H9 (cell line): ENCODE data around the gene IDH2. TPM values are rescaled to one million over a fixed set of nuclear protein-coding genes. Genes with fewer than 3 reads are reported as not detected.

Experiments used
- DNase-seq: peaks from one replicate; pipeline ENCODE4 v3.0.0-alpha.2; 2017
- H2AFZ ChIP-seq: one replicate; pipeline ENCODE4 v1.6.1; 2013; ENCODE audit warnings: mild to moderate bottlenecking, low read length, control low read depth, moderate library complexity
- H2AK5ac ChIP-seq: 2 replicates; pipeline ENCODE4 v1.6.1; 2013; ENCODE audit warnings: low read length, control low read depth, mixed read lengths; ENCODE audit not compliant: insufficient read length
- H2BK120ac ChIP-seq: one replicate; pipeline ENCODE4 v1.6.1; 2013; ENCODE audit warnings: low read depth, mild to moderate bottlenecking, low read length, control low read depth, inconsistent platforms; ENCODE audit not compliant: poor library complexity, severe bottlenecking
- H2BK12ac ChIP-seq: 2 replicates; pipeline ENCODE4 v1.6.1; 2013; ENCODE audit warnings: low read length, control low read depth, mixed read lengths, low read depth; ENCODE audit not compliant: insufficient read length
- H2BK15ac ChIP-seq: 2 replicates; pipeline ENCODE4 v1.6.1; 2013; ENCODE audit warnings: low read depth, low read length, control low read depth
- H2BK20ac ChIP-seq: one replicate; pipeline ENCODE4 v1.6.1; 2013; ENCODE audit warnings: low read depth, mild to moderate bottlenecking, low read length, control low read depth, inconsistent platforms; ENCODE audit not compliant: poor library complexity, severe bottlenecking
- H2BK5ac ChIP-seq: 2 replicates; pipeline ENCODE4 v1.6.1; 2013; ENCODE audit warnings: low read length, control low read depth, mixed read lengths; ENCODE audit not compliant: insufficient read length
- H3K14ac ChIP-seq: 2 replicates; pipeline ENCODE4 v1.6.1; 2013; ENCODE audit warnings: low read length, control low read depth; ENCODE audit not compliant: insufficient read depth
- H3K18ac ChIP-seq: 2 replicates; pipeline ENCODE4 v1.6.1; 2013; ENCODE audit warnings: low read depth, mild to moderate bottlenecking, mixed read lengths, low read length, control low read depth; ENCODE audit not compliant: insufficient read length
- H3K23ac ChIP-seq: 2 replicates; pipeline ENCODE4 v1.6.1; 2013; ENCODE audit warnings: low read length, control low read depth, mixed read lengths, low read depth; ENCODE audit not compliant: insufficient read length
- H3K23me2 ChIP-seq: 2 replicates; pipeline ENCODE4 v1.6.1; 2013; ENCODE audit warnings: low read depth, mild to moderate bottlenecking, mixed read lengths, low read length, control low read depth; ENCODE audit not compliant: insufficient read length, poor library complexity, severe bottlenecking
- H3K27ac ChIP-seq: 2 replicates; pipeline ENCODE4 v1.5.1; 2013; ENCODE audit warnings: low read length, control low read depth, mixed read lengths, low read depth; ENCODE audit not compliant: insufficient read length
- H3K27me3 ChIP-seq: 2 replicates; pipeline ENCODE4 v1.6.1; 2013; ENCODE audit warnings: low read length, control low read depth, inconsistent platforms; ENCODE audit not compliant: insufficient read depth
- H3K4ac ChIP-seq: 2 replicates; pipeline ENCODE4 v1.6.1; 2013; ENCODE audit warnings: low read depth, mild to moderate bottlenecking, control low read depth, inconsistent platforms, low read length, moderate library complexity
- H3K4me1 ChIP-seq: 2 replicates; pipeline ENCODE4 v1.6.1; 2013; ENCODE audit warnings: low read length, control low read depth, inconsistent platforms; ENCODE audit not compliant: insufficient read depth
- H3K4me2 ChIP-seq: 2 replicates; pipeline ENCODE4 v1.6.1; 2013; ENCODE audit warnings: low read length, control low read depth, mixed read lengths; ENCODE audit not compliant: insufficient read length, insufficient read depth
- H3K56ac ChIP-seq: 2 replicates; pipeline ENCODE4 v1.6.1; 2013; ENCODE audit warnings: low read depth, mild to moderate bottlenecking, mixed read lengths, low read length, control low read depth; ENCODE audit not compliant: insufficient read length
- H3K79me1 ChIP-seq: 2 replicates; pipeline ENCODE4 v1.6.1; 2013; ENCODE audit warnings: low read depth, mild to moderate bottlenecking, moderate library complexity, low read length, control low read depth, inconsistent platforms; ENCODE audit not compliant: insufficient read depth, poor library complexity, severe bottlenecking
- H3K79me2 ChIP-seq: 2 replicates; pipeline ENCODE4 v1.6.1; 2013; ENCODE audit warnings: low read length, control low read depth, inconsistent platforms; ENCODE audit not compliant: insufficient read depth
- H3K9ac ChIP-seq: 2 replicates; pipeline ENCODE4 v1.6.1; 2013; ENCODE audit warnings: low read length, control low read depth, mixed read lengths; ENCODE audit not compliant: insufficient read length; ENCODE audit errors: extremely low read depth
- H3K9me3 ChIP-seq: one replicate; pipeline ENCODE4 v1.6.1; 2013; ENCODE audit warnings: low read depth, low read length, inconsistent platforms; ENCODE audit not compliant: control insufficient read depth
- H3T11ph ChIP-seq: one replicate; pipeline ENCODE4 v1.6.1; 2013; ENCODE audit warnings: mild to moderate bottlenecking, low read length, control low read depth, inconsistent platforms
- H4K20me1 ChIP-seq: one replicate; pipeline ENCODE4 v1.6.1; 2013; ENCODE audit not compliant: control insufficient read depth, insufficient read length, insufficient read depth
- H4K5ac ChIP-seq: 2 replicates; pipeline ENCODE4 v1.6.1; 2013; ENCODE audit warnings: low read depth, mild to moderate bottlenecking, mixed read lengths, low read length, control low read depth; ENCODE audit not compliant: insufficient read length
- H4K8ac ChIP-seq: replicated peaks from 2 replicates; pipeline ENCODE4 v1.6.1; 2013; ENCODE audit warnings: low read length, control low read depth, mixed read lengths, low read depth; ENCODE audit not compliant: insufficient read length
- H4K91ac ChIP-seq: 2 replicates; pipeline ENCODE4 v1.6.1; 2013; ENCODE audit warnings: low read depth, mild to moderate bottlenecking, moderate library complexity, mixed read lengths, low read length, control low read depth; ENCODE audit not compliant: insufficient read length
- H3K27ac Mint-ChIP-seq, 3 experiments: 2 replicates in 2 of 3; 3 replicates in 1 of 3; pipeline ENCODE4 v1.8.0; 2020 to 2021; ENCODE audit warnings: mixed read lengths in 3 of 3, mild to moderate bottlenecking in 1 of 3, moderate library complexity in 1 of 3
- H3K27me3 Mint-ChIP-seq: 2 replicates; pipeline ENCODE4 v1.8.0; 2021; ENCODE audit warnings: low read depth, mild to moderate bottlenecking, moderate library complexity, mixed read lengths
- H3K36me3 Mint-ChIP-seq, 3 experiments: 2 replicates in 2 of 3; 3 replicates in 1 of 3; pipeline ENCODE4 v1.8.0; 2020 to 2021; ENCODE audit warnings: low read depth in 3 of 3, mixed read lengths in 3 of 3; ENCODE audit not compliant: insufficient read depth in 1 of 3
- H3K4me1 Mint-ChIP-seq, 2 experiments: 2 replicates each; pipeline ENCODE4 v1.8.0; 2020; ENCODE audit warnings: mixed read lengths in 2 of 2
- H3K4me3 Mint-ChIP-seq, 2 experiments: 2 replicates in 1 of 2; 3 replicates in 1 of 2; pipeline ENCODE4 v1.8.0; 2020 to 2021; ENCODE audit warnings: mild to moderate bottlenecking in 2 of 2, mixed read lengths in 2 of 2, moderate library complexity in 1 of 2
- H3K9me3 Mint-ChIP-seq, 2 experiments: 2 replicates in 1 of 2; 3 replicates in 1 of 2; pipeline ENCODE4 v1.8.0; 2020; ENCODE audit warnings: mild to moderate bottlenecking in 2 of 2, mixed read lengths in 2 of 2, moderate library complexity in 1 of 2
- WGBS: extraction: QIAGEN DNeasy Blood & Tissue Kit; methylation state at CpG from one replicate; pipeline ENCODE4 v1.1.7; 2013; ENCODE audit warnings: missing lambda C conversion rate, low lambda C conversion rate, mixed read lengths; ENCODE audit not compliant: insufficient read length; ENCODE audit errors: extremely low coverage; 5-methylcytosine and 5-hydroxymethylcytosine counted together
- total RNA-seq: library from RNA; stranded (reverse); gene quantifications from 2 replicates; pipeline ENCODE4 v1.2.1, GENCODE V29; 2021
- TF ChIP-seq, protein P1 (sequence below): fragments of 200-600 bp; sonication (generic); conservative IDR thresholded peaks from 3 replicates; pipeline ENCODE4 v1.8.0; 2021; ENCODE audit warnings: antibody characterized with exemption, mild to moderate bottlenecking

IDH2 gene
- total RNA-seq, 1 experiment from 2014 or later: 57.7 TPM

DNA sequence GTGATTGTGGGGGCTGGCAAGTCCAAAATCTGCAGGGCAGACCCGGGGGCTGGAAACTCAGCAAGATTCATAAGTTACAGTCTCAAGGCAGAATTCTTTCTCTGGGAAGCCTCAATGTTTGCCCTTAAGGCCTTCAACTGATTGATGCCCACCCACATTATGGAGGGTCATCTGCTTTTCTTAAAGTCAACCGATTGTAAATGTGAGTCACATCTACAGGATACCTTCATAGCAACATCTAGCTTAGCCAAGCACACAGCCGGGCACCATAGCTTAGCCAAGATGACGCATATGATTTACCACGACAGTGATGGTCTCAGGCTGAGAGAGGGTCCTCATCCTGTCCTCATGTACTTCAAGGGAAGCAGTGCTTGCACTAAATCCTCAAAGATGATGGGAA is 43.5 kb downstream of the IDH2 start:
- H4K91ac ChIP-seq: no peak overlapping the region
- no peak overlapping the region for H2AK5ac ChIP-seq
- H2BK15ac ChIP-seq: no peak overlapping the region
- H3K4me1 Mint-ChIP-seq: peaks cover 52 to 60% of the 10 kb centered on the region in 2 experiments
- no peak overlapping the region for H3K23ac ChIP-seq
- H4K20me1 ChIP-seq: peaks cover 2% of the 10 kb centered on the region
- no peak overlapping the region for H4K8ac ChIP-seq
- H3K27ac Mint-ChIP-seq: peak overlapping the region in 2 of 3 experiments; percentile 86 to 95; a peak in 5 of 7 replicates
- H3K18ac ChIP-seq: peak overlapping the region; percentile 38
- H3K14ac ChIP-seq: peak overlapping the region; percentile 27; the same call in 1 of the 2 replicates
- no peak overlapping the region for H3K56ac ChIP-seq
- H2BK5ac ChIP-seq: peak overlapping the region; percentile 65
- H2BK120ac ChIP-seq: no peak overlapping the region
- no peak overlapping the region for H4K5ac ChIP-seq
- no peak for DNase-seq
- H3K27me3 ChIP-seq: no peaks in the 10 kb centered on the region
- no peaks in the 10 kb centered on the region for H3K79me2 ChIP-seq
- H3T11ph ChIP-seq: no peak overlapping the region
- no peak overlapping the region for H3K9ac ChIP-seq
- H2BK20ac ChIP-seq: no peak overlapping the region
- H3K4me3 Mint-ChIP-seq: no peak overlapping the region
- no peak overlapping the region for H3K4ac ChIP-seq
- no peak overlapping the region for H3K4me2 ChIP-seq
- H3K27ac ChIP-seq: no peak overlapping the region
- H3K36me3 Mint-ChIP-seq: 0 out of 7 replicates have a peak, but pooled peaks cover 0 to 4% (median 0%) of the 10 kb centered on the region in 3 experiments
- H2BK12ac ChIP-seq: no peak overlapping the region
- H3K79me1 ChIP-seq: no peaks in the 10 kb centered on the region
- TF ChIP-seq, protein P1, sequence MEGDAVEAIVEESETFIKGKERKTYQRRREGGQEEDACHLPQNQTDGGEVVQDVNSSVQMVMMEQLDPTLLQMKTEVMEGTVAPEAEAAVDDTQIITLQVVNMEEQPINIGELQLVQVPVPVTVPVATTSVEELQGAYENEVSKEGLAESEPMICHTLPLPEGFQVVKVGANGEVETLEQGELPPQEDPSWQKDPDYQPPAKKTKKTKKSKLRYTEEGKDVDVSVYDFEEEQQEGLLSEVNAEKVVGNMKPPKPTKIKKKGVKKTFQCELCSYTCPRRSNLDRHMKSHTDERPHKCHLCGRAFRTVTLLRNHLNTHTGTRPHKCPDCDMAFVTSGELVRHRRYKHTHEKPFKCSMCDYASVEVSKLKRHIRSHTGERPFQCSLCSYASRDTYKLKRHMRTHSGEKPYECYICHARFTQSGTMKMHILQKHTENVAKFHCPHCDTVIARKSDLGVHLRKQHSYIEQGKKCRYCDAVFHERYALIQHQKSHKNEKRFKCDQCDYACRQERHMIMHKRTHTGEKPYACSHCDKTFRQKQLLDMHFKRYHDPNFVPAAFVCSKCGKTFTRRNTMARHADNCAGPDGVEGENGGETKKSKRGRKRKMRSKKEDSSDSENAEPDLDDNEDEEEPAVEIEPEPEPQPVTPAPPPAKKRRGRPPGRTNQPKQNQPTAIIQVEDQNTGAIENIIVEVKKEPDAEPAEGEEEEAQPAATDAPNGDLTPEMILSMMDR: no peak
- no peaks in the 10 kb centered on the region for H3K23me2 ChIP-seq
- WGBS: no CpG with 5 or more reads among the region's 5 CpGs
- H3K9me3 Mint-ChIP-seq: no peaks in the 10 kb centered on the region; a peak in 1 of 5 replicates
- H2AFZ ChIP-seq: no peak overlapping the region
- no peaks in the 10 kb centered on the region for H3K27me3 Mint-ChIP-seq
- H3K9me3 ChIP-seq: no peaks in the 10 kb centered on the region
- H3K4me1 ChIP-seq: peaks cover 19% of the 10 kb centered on the region; the same call in 1 of the 2 replicates
